ENCODE results near the gene CEACAM6. TPM values are rescaled to one million over a fixed set of nuclear protein-coding genes. Genes with fewer than 3 reads are reported as not detected.
A peak's percentile ranks its signal among the peaks of the same experiment; 100 is the strongest.

The CEACAM6 gene
- total and polyA plus RNA-seq, 2 of the 13 experiments (the other 11 are each of a cell fraction or from before 2014, with no cell fraction given), result not detected

DNA sequence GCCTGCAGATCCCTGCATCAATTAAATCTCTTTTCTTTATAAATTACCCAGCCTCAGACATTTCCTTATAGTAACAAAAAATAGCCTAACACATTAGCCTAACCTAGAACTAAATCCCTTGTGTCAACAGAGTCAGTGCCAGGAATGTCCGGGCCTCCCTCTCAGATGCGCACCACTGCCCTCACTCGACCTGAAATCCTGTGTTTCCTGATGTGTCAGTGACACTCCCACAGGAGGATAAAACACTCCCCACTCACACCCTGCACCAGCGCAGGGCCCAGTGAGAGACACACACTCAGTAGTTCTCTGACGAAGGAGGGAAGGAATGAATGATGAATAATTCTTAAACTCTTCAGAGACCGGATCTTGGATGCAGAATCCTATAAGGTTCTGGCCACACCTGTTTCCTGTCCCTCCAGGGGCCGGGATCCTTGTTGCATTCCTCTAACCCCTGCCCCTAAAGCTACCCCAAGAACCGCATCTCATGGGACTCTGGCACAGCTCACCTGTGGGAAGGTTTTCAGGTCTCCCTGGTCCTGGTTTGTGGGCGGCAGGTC lies 44.2 kb downstream of the CEACAM6 start (continued):
- TF ChIP-seq, protein P1, sequence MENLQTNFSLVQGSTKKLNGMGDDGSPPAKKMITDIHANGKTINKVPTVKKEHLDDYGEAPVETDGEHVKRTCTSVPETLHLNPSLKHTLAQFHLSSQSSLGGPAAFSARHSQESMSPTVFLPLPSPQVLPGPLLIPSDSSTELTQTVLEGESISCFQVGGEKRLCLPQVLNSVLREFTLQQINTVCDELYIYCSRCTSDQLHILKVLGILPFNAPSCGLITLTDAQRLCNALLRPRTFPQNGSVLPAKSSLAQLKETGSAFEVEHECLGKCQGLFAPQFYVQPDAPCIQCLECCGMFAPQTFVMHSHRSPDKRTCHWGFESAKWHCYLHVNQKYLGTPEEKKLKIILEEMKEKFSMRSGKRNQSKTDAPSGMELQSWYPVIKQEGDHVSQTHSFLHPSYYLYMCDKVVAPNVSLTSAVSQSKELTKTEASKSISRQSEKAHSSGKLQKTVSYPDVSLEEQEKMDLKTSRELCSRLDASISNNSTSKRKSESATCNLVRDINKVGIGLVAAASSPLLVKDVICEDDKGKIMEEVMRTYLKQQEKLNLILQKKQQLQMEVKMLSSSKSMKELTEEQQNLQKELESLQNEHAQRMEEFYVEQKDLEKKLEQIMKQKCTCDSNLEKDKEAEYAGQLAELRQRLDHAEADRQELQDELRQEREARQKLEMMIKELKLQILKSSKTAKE (CRISPR knock-in tag; IDR thresholded peaks at IDR 0.05; ENCODE audit: borderline replicate concordance), result no peak
- peak; percentile 84; the same call in 1 of the 2 replicates for TF ChIP-seq THRA (CRISPR knock-in tag; IDR thresholded peaks at IDR 0.05; ENCODE audit: borderline replicate concordance)

DNA sequence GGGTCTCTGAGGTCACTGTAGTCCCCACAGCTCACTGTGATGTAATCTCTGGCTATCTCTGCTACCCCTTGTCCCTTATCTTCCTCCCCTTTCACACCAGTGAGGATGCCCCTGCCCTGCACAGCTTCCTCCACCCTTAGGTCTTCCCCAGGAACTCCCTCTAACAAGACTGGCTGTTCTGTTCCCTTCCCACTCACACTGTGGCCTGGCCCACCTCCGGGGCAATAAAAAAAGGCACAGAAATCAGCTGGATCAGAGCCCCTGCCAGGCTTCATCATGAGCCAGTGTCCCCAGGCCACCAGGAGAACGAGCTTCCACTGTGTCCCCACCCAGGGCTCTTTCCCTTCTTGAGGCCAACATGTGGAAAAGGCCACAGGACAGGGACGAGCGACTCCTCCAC lies 45.7 kb downstream of the CEACAM6 start:
- no TSS peak for BruUV-seq (replicated peaks)
- no peak for TF ChIP-seq ZNF614 (CRISPR knock-in tag; IDR thresholded peaks at IDR 0.05; ENCODE audit: borderline replicate concordance)
- TF ChIP-seq ZNF317 (CRISPR knock-in tag; IDR thresholded peaks at IDR 0.05), result no peak
- TF ChIP-seq PHF8 (CRISPR knock-in tag; IDR thresholded peaks at IDR 0.05), result no peak
- TF ChIP-seq KIAA2018 (CRISPR knock-in tag; IDR thresholded peaks at IDR 0.05; ENCODE audit: borderline replicate concordance), result no peak
- TF ChIP-seq, protein P2, sequence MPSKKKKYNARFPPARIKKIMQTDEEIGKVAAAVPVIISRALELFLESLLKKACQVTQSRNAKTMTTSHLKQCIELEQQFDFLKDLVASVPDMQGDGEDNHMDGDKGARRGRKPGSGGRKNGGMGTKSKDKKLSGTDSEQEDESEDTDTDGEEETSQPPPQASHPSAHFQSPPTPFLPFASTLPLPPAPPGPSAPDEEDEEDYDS (CRISPR knock-in tag; IDR thresholded peaks at IDR 0.05), result no peak

More for the DNA sequence above, 45.7 kb downstream of the CEACAM6 start:
- Histone ChIP-seq H4K20me1 (ENCODE audit: insufficient read depth, low read length) (no peaks in the 10 kb centered on the region), H3K4me1 (ENCODE audit: insufficient read depth, low read length) (peaks cover 10% of the 10 kb centered on the region), H3K4me3 (replicated peaks in 1 of 3; ENCODE audit: insufficient read depth in 1 of 3, low read depth in 2 of 3, low read length in 3 of 3) (no peak overlapping the region), H3K27me3 (ENCODE audit: control insufficient read depth in 1 of 2, insufficient read depth in 2 of 2, low read length in 2 of 2) (peaks cover 0 to 30% of the 10 kb centered on the region in 2 experiments; a peak in 2 of 5 replicates), H3K9ac (ENCODE audit: insufficient read depth, low read depth, low read length) (no peak overlapping the region), H3K4me2 (ENCODE audit: low read depth, low read length) (no peak overlapping the region), H3K36me3 (replicated peaks in 1 of 2; ENCODE audit: control insufficient read depth in 1 of 2, insufficient read depth in 2 of 2, low read length in 2 of 2) (no peaks in the 10 kb centered on the region), H2AFZ (ENCODE audit: low read length) (no peak overlapping the region), H3K9me3 (ENCODE audit: low read length) (no peaks in the 10 kb centered on the region), H3K79me2 (ENCODE audit: insufficient read depth, low read length) (no peaks in the 10 kb centered on the region), H3K27ac (ENCODE audit: extremely low read length, insufficient read depth, low read length) (no peak overlapping the region)
- CTCF ChIA-PET (ENCODE audit: low intra/inter-chr PET ratio, low total read pairs), result no interaction called here
- no peak for ATAC-seq
- DNase-seq (ENCODE audit: low spot score), result no peak
- POLR2A ChIA-PET, result no interaction called here
- FAIRE-seq, result no peak
- intact Hi-C loops (cut with micrococcal nuclease; ENCODE audit: unreplicated experiment) (no loop called here), in situ Hi-C loops (cut with HindIII; ENCODE audit: extremely low pct_ligation_motif_present, low pct_unique_long_range_greater_than_20kb) (no loop called here)
- 2% methylated on average over 4 of the region's 4 CpGs for WGBS (ENCODE audit: low lambda C conversion rate)
